SK-N-SH (cell line): ENCODE measurements around the gene STH.

Source experiments
- CTCF ChIP-seq: fragments of 200-600 bp; sonication (generic); IDR thresholded peaks from 2 replicates; pipeline ENCODE4 v1.6.1; 2017; ENCODE audit warnings: antibody characterized with exemption, mild to moderate bottlenecking, moderate library complexity
- EP300 ChIP-seq, 2 experiments: IDR thresholded peaks; 2 replicates each; pipeline versions ENCODE4 v1.4.0 to v1.6.1; 2012; ENCODE audit warnings: borderline replicate concordance in 1 of 2, low read depth in 1 of 2, low read length in 1 of 2
- JUND ChIP-seq: IDR thresholded peaks from 2 replicates; pipeline ENCODE4 v1.4.0; 2012
- NFIC ChIP-seq: IDR thresholded peaks from 2 replicates; pipeline ENCODE4 v1.4.0; 2012; ENCODE audit warnings: borderline replicate concordance
- RCOR1 ChIP-seq: fragments of 150-350 bp; IDR thresholded peaks from 2 replicates; pipeline ENCODE4 v1.6.1; 2017; ENCODE audit warnings: antibody characterized with exemption, low read length
- TAF1 ChIP-seq: IDR thresholded peaks from 2 replicates; pipeline ENCODE4 v1.6.1; 2012; ENCODE audit warnings: low read depth, mild to moderate bottlenecking, low read length, moderate library complexity, borderline replicate concordance

DNA sequence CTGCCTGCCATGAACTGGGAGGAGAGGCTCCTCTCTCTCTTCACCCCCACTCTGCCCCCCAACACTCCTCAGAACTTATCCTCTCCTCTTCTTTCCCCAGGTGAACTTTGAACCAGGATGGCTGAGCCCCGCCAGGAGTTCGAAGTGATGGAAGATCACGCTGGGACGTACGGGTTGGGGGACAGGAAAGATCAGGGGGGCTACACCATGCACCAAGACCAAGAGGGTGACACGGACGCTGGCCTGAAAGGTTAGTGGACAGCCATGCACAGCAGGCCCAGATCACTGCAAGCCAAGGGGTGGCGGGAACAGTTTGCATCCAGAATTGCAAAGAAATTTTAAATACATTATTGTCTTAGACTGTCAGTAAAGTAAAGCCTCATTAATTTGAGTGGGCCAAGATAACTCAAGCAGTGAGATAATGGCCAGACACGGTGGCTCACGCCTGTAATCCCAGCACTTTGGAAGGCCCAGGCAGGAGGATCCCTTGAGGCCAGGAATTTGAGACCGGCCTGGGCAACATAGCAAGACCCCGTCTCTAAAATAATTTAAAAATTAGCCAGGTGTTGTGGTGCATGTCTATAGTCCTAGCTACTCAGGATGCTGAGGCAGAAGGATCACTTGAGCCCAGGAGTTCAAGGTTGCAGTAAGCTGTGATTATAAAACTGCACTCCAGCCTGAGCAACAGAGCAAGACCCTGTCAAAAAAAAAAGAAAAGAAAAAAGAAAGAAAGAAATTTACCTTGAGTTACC lies 36.7 kb upstream of the STH start:
- TF ChIP-seq CTCF (no peak), JUND (no peak), EP300 (IDR thresholded peaks at IDR 0.05; ENCODE audit: borderline replicate concordance in 1 of 2, low read depth in 1 of 2, low read length in 1 of 2) (no peak), RCOR1 (no peak), TAF1 (no peak), NFIC (no peak)
